Measurements from ENCODE around the gene RFWD3. TPM values are rescaled to one million over a fixed set of nuclear protein-coding genes. Genes with fewer than 3 reads are reported as not detected.

RFWD3 gene, protein sequence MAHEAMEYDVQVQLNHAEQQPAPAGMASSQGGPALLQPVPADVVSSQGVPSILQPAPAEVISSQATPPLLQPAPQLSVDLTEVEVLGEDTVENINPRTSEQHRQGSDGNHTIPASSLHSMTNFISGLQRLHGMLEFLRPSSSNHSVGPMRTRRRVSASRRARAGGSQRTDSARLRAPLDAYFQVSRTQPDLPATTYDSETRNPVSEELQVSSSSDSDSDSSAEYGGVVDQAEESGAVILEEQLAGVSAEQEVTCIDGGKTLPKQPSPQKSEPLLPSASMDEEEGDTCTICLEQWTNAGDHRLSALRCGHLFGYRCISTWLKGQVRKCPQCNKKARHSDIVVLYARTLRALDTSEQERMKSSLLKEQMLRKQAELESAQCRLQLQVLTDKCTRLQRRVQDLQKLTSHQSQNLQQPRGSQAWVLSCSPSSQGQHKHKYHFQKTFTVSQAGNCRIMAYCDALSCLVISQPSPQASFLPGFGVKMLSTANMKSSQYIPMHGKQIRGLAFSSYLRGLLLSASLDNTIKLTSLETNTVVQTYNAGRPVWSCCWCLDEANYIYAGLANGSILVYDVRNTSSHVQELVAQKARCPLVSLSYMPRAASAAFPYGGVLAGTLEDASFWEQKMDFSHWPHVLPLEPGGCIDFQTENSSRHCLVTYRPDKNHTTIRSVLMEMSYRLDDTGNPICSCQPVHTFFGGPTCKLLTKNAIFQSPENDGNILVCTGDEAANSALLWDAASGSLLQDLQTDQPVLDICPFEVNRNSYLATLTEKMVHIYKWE
- 10 to 100 TPM in 3 of 4 donors, 1 to 10 TPM in 1; 3.6 to 27.6 (median 20.0) TPM for total RNA-seq

DNA sequence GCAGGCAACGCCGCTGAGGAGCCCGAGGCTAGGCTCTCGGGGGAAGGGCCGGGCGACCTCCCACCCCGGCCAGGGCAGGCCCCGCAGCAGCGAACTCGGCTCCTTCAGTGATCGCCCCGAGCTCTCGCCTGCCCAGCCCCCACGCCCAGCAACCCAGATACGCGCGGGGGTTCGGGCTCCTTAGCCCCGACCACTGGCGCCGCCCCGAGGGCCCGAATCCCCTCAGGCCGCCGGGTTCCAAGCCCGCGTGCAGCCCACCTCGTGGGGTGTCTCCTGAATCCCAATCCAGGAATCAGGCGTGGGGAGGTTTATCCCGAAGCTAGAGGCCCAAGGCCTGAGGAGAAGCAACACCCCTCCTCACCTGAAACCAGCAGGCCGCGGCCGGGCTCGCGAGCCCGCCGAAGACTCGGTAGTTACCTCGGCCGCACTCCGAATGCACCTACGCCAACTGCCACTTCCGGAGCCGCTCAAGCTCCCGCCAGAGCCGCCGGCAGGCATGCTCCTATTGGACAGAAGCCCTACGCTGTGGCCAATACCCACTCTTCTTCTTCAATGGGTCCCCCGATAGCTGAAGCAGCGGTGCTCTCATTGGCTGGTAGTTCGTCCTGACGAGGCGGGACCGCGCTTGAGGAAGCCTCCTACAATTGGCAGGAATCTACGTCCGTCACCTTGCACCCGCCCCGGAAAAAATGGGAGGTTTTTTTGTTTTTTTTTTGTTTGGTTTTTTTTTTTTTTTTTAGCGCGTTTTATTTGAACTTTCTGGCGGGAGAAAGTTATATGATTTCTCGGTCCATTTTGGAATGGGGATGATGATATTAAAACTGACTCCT lies at the start of gene RFWD3:
Gene RFWD3 (minus strand): TSS at position 453 of the 830 bp plus-strand sequence. CDS start 5,428 bp downstream, outside the sequence.
- Histone ChIP-seq H3K4me3 (peak within 1 kb of the TSS; percentile 66 to 85), H3K9me3 (no peaks in the 10 kb centered on the region), H3K36me3 (no peaks in the 10 kb centered on the region), H3K4me1 (no peaks in the 10 kb centered on the region), H3K27me3 (no peaks in the 10 kb centered on the region), H3K27ac (peak within 1 kb of the TSS; percentile 51 to 68)
- intact Hi-C loops (cut with DNase I; ENCODE audit: low total_unique reads), result no loop called here
- TF ChIP-seq, protein P1, sequence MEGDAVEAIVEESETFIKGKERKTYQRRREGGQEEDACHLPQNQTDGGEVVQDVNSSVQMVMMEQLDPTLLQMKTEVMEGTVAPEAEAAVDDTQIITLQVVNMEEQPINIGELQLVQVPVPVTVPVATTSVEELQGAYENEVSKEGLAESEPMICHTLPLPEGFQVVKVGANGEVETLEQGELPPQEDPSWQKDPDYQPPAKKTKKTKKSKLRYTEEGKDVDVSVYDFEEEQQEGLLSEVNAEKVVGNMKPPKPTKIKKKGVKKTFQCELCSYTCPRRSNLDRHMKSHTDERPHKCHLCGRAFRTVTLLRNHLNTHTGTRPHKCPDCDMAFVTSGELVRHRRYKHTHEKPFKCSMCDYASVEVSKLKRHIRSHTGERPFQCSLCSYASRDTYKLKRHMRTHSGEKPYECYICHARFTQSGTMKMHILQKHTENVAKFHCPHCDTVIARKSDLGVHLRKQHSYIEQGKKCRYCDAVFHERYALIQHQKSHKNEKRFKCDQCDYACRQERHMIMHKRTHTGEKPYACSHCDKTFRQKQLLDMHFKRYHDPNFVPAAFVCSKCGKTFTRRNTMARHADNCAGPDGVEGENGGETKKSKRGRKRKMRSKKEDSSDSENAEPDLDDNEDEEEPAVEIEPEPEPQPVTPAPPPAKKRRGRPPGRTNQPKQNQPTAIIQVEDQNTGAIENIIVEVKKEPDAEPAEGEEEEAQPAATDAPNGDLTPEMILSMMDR (IDR thresholded peaks at IDR 0.05), result peak in 1 of 4 experiments; percentile 19
- TF ChIP-seq POLR2A (IDR thresholded peaks at IDR 0.05), result peak in 1 of 2 donors; percentile 38
- DNase-seq, result peak; percentile 96 to 99

DNA sequence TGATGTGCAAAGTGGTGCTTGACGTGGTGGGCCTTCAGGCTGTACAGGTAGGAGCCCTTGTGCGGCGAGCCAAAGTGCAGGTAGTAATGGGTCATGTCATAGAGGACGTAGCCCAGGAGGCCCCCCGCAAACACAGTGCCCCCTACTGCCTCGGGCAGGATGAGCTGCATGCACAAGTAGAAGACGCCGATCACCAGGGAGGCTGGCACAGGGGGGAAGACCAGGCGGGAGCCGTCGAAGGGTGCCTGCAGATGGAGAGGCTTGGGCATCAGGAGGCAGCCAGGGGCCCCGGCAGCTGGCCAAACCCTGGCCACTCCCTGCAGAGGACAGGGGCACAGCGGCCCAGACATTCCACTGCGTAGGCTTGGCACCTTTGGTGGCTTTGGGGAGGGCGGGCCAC lies 49.7 kb upstream of the RFWD3 start:
- intact Hi-C loops (cut with DNase I; ENCODE audit: low total_unique reads), result loop anchor here (10.0 kb wide), 1 partner anchor 138 kb away; no protein-coding TSS in a partner anchor
- Histone ChIP-seq H3K9me3 (no peaks in the 10 kb centered on the region), H3K4me3 (no peak overlapping the region), H3K4me1 (no peaks in the 10 kb centered on the region), H3K36me3 (no peaks in the 10 kb centered on the region), H3K27me3 (no peaks in the 10 kb centered on the region), H3K27ac (no peak overlapping the region)
- no peak for TF ChIP-seq POLR2A (IDR thresholded peaks at IDR 0.05)
- TF ChIP-seq, protein P1 (IDR thresholded peaks at IDR 0.05), result no peak
- no peak for DNase-seq

DNA sequence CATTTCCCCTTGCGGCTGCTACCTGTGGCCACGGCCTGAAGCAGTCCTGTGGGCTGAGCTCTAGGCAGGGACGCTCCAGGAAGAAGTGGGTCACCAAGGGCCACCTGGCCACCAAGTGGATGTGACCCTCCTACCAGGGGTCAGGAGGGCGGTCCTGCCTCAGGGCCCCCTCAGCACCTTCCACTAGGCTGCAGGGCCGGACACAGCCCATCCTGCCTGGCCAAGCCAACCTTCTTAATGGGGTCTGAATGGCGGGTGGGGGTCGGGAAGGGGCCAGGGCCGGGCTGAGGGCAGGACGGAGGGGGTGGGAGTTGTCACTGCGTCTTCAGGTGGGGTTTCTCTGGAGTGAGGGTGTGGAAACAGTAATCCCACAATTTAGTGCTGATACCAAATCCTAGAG lies 47.2 kb upstream of the RFWD3 start:
- intact Hi-C loops (cut with DNase I; ENCODE audit: low total_unique reads), result loop anchor here (10.0 kb wide), 1 partner anchor 141 kb away; no protein-coding TSS in a partner anchor
- Histone ChIP-seq H3K27ac (no peak overlapping the region), H3K27me3 (no peaks in the 10 kb centered on the region)

DNA sequence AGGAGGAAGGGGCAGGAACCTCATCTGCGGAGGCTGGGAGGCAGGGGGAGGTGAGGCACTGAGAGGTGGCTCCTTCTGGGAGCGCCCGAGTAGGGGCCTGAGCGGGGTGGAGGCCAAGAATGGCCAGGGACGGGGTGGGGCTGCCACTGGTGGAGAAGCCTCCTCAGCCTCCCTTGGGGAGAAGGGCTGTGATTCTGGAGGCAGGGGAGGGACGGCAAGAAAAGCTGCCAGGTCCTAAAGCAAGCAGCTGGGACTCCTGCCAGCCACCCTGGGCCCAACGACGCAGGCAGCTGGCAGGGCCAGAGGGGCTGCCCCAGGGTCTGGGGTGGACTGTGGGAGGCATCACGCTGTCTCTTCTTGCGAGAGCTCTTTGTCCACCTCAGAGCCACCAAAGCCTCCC lies 46.6 kb upstream of the RFWD3 start:
- intact Hi-C loops (cut with DNase I; ENCODE audit: low total_unique reads), result loop anchor here (10.0 kb wide), 1 partner anchor 141 kb away; no protein-coding TSS in a partner anchor
- Histone ChIP-seq H3K27ac (no peak overlapping the region), H3K27me3 (no peaks in the 10 kb centered on the region), H3K9me3 (no peaks in the 10 kb centered on the region), H3K4me1 (no peaks in the 10 kb centered on the region), H3K36me3 (no peaks in the 10 kb centered on the region), H3K4me3 (no peak overlapping the region)
- DNase-seq, result no peak
- TF ChIP-seq, protein P1 (IDR thresholded peaks at IDR 0.05), result no peak
- TF ChIP-seq POLR2A (IDR thresholded peaks at IDR 0.05), result no peak

More for the DNA sequence above, 47.2 kb upstream of the RFWD3 start:
- no peak for DNase-seq
- Histone ChIP-seq H3K36me3 (no peaks in the 10 kb centered on the region), H3K4me1 (no peaks in the 10 kb centered on the region), H3K9me3 (no peaks in the 10 kb centered on the region), H3K4me3 (no peak overlapping the region)
- TF ChIP-seq, protein P1 (IDR thresholded peaks at IDR 0.05), result no peak
